ENCODE measurements around the gene LHX8. TPM values are rescaled to one million over a fixed set of nuclear protein-coding genes. Genes with fewer than 3 reads are reported as not detected.
A peak's percentile ranks its signal among the peaks of the same experiment; 100 is the strongest.

LHX8 gene
- polyA plus RNA-seq, 2 of the 4 experiments (the other 2 are of a cell fraction), result 3.3 to 9.5 TPM

DNA sequence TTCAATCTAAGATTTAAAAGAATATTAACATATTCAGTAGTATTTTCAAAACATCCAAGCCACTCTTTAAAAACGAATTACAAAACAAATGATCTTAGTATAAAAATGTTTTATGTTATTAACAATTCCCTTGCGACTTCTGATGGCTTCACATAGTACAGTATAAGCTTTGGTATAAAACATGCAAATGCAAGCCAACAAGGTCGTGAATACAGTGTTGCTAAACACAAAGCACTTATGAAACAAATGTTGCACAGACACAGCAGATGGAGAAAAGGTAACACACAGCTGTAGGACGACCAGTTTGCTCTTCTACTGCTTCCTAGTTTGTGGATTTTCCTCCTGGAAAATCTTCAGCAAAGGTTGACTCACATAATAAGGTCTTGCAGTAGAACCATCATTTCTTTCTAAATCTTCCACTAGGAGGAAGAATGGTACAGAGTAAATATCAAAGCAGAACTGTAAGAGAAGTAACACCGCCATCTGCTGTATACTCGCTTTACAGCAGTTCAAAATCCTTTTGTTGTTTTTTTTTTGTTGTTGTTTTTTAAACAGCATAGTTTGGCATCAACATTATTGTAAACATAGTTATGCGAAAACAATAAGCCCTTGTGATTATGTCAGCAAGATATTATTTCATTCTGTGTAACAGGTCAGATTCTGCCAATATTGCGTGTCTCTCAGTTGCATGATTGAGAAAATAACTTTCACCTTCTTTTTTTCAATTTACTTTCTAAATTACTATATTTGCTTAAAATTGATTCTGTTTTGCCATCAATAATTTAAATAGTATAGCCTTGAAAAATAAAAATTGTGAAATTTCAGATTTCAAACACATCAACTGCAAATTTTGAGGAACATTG lies 69.5 kb downstream of the LHX8 start:
- Histone ChIP-seq H3K9me3 (no peaks in the 10 kb centered on the region), H3K4me3 (no peak overlapping the region), H3K4me1 (no peaks in the 10 kb centered on the region), H3K4me2 (no peak overlapping the region; the same call in 2 of the 3 replicates), H3K27ac (no peak overlapping the region)
- TF ChIP-seq SMC3 (IDR thresholded peaks at IDR 0.05), result peak; percentile 73
- TF ChIP-seq JUN (IDR thresholded peaks at IDR 0.05), result no peak
- no peak for TF ChIP-seq ZSCAN20 (CRISPR knock-in tag; IDR thresholded peaks at IDR 0.05)
- TF ChIP-seq KDM1A (IDR thresholded peaks at IDR 0.05; ENCODE audit: low read depth), result no peak
- TF ChIP-seq, protein P1, sequence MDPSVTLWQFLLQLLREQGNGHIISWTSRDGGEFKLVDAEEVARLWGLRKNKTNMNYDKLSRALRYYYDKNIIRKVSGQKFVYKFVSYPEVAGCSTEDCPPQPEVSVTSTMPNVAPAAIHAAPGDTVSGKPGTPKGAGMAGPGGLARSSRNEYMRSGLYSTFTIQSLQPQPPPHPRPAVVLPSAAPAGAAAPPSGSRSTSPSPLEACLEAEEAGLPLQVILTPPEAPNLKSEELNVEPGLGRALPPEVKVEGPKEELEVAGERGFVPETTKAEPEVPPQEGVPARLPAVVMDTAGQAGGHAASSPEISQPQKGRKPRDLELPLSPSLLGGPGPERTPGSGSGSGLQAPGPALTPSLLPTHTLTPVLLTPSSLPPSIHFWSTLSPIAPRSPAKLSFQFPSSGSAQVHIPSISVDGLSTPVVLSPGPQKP (IDR thresholded peaks at IDR 0.05; ENCODE audit: low read depth, low read length), result no peak
- TF ChIP-seq RNF2 (IDR thresholded peaks at IDR 0.05; ENCODE audit: borderline replicate concordance, low read depth), result no peak
- no peak for TF ChIP-seq NFE2L2 (conservative IDR thresholded peaks at IDR 0.05; ENCODE audit: low read length)
- TF ChIP-seq, protein P2, sequence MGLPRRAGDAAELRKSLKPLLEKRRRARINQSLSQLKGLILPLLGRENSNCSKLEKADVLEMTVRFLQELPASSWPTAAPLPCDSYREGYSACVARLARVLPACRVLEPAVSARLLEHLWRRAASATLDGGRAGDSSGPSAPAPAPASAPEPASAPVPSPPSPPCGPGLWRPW (IDR thresholded peaks at IDR 0.05), result no peak
- peak; percentile 79 to 82 for TF ChIP-seq RAD21 (conservative IDR thresholded peaks at IDR 0.05 in 1 of 2, IDR thresholded peaks at IDR 0.05 in 1 of 2)
- no peak for TF ChIP-seq GATA3 (IDR thresholded peaks at IDR 0.05; ENCODE audit: borderline replicate concordance)
- TF ChIP-seq HOXB5 (CRISPR knock-in tag; IDR thresholded peaks at IDR 0.05), result no peak
- TF ChIP-seq, protein P3, sequence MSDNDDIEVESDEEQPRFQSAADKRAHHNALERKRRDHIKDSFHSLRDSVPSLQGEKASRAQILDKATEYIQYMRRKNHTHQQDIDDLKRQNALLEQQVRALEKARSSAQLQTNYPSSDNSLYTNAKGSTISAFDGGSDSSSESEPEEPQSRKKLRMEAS (IDR thresholded peaks at IDR 0.05), result no peak
- no peak for TF ChIP-seq FOSL2 (IDR thresholded peaks at IDR 0.05)
- TF ChIP-seq FOSL2 (CRISPR knock-in tag; IDR thresholded peaks at IDR 0.05), result no peak
- no peak for TF ChIP-seq HDAC2 (IDR thresholded peaks at IDR 0.05)
- TF ChIP-seq, protein P4, sequence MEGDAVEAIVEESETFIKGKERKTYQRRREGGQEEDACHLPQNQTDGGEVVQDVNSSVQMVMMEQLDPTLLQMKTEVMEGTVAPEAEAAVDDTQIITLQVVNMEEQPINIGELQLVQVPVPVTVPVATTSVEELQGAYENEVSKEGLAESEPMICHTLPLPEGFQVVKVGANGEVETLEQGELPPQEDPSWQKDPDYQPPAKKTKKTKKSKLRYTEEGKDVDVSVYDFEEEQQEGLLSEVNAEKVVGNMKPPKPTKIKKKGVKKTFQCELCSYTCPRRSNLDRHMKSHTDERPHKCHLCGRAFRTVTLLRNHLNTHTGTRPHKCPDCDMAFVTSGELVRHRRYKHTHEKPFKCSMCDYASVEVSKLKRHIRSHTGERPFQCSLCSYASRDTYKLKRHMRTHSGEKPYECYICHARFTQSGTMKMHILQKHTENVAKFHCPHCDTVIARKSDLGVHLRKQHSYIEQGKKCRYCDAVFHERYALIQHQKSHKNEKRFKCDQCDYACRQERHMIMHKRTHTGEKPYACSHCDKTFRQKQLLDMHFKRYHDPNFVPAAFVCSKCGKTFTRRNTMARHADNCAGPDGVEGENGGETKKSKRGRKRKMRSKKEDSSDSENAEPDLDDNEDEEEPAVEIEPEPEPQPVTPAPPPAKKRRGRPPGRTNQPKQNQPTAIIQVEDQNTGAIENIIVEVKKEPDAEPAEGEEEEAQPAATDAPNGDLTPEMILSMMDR (IDR thresholded peaks at IDR 0.05), result peak; percentile 76
- TF ChIP-seq EHF (CRISPR knock-in tag; IDR thresholded peaks at IDR 0.05), result no peak
- TF ChIP-seq, protein P5, sequence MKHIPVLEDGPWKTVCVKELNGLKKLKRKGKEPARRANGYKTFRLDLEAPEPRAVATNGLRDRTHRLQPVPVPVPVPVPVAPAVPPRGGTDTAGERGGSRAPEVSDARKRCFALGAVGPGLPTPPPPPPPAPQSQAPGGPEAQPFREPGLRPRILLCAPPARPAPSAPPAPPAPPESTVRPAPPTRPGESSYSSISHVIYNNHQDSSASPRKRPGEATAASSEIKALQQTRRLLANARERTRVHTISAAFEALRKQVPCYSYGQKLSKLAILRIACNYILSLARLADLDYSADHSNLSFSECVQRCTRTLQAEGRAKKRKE (CRISPR knock-in tag; IDR thresholded peaks at IDR 0.05; ENCODE audit: low read depth), result no peak
- TF ChIP-seq MYC (IDR thresholded peaks at IDR 0.05; ENCODE audit: borderline replicate concordance, low read length), result no peak
- TF ChIP-seq FOSB (CRISPR knock-in tag; IDR thresholded peaks at IDR 0.05), result no peak
- no peak for FAIRE-seq
- CTCF ChIA-PET, result interaction anchor here (0.6 to 6.2 kb wide), 17 partner anchors 9 to 1128 kb away, joined by 3 to 39 read pairs (median 3); no protein-coding TSS in a partner anchor
- POLR2A ChIA-PET, result no interaction called here
- 23% methylated on average over 8 of the region's 8 CpGs for WGBS (ENCODE audit: missing lambda C conversion rate)
- peak; percentile 87 to 92 for ATAC-seq
- DNase-seq (ENCODE audit: low read depth in 1 of 2, low spot score in 1 of 2), result peak; percentile 18 to 61

DNA sequence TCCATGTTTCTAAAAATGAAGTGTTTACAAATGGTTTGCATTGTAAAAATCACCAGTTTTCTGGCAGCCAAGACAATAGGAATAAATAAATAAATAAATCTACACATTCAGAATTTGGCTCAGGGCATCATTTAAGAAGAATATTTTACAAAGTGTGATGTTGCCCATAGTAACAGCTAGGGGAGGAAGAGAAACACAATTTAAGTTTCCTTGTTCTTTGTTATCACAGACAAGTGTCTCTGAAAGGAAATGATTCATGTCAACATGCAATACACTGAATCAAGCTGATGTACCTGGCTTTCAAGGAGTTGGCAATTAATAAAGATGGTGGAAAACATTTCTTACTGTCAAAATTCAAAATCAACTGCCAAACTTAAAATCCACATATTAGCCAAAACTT lies 74.7 kb downstream of the LHX8 start:
- FAIRE-seq (no peak), DNase-seq (ENCODE audit: low read depth in 1 of 2, low spot score in 1 of 2) (no peak), ATAC-seq (no peak)
- ChIA-PET POLR2A (no interaction called here), CTCF (interaction anchor here (1.1 kb wide), 1 partner anchor 437 kb away, joined by 3 read pairs; no protein-coding TSS in a partner anchor)
- H3K9me3 ChIP-seq, result no peaks in the 10 kb centered on the region
- H3K4me2 ChIP-seq, result no peak overlapping the region
- no peaks in the 10 kb centered on the region for H3K4me1 ChIP-seq
- no peak overlapping the region for H3K27ac ChIP-seq
- H3K4me3 ChIP-seq, result no peak overlapping the region
- TF ChIP-seq, protein P3 (IDR thresholded peaks at IDR 0.05), result no peak
- TF ChIP-seq CHD2 (IDR thresholded peaks at IDR 0.05; ENCODE audit: low read length, partially characterized antibody) (no peak), CHD4 (IDR thresholded peaks at IDR 0.05; ENCODE audit: borderline replicate concordance) (no peak), GATA3 (IDR thresholded peaks at IDR 0.05; ENCODE audit: borderline replicate concordance) (no peak), ZNF302 (CRISPR knock-in tag; IDR thresholded peaks at IDR 0.05) (no peak), MAFK (IDR thresholded peaks at IDR 0.05; ENCODE audit: partially characterized antibody) (no peak)
- TF ChIP-seq, protein P6, sequence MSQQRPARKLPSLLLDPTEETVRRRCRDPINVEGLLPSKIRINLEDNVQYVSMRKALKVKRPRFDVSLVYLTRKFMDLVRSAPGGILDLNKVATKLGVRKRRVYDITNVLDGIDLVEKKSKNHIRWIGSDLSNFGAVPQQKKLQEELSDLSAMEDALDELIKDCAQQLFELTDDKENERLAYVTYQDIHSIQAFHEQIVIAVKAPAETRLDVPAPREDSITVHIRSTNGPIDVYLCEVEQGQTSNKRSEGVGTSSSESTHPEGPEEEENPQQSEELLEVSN (IDR thresholded peaks at IDR 0.05; ENCODE audit: borderline replicate concordance, low read depth), result no peak
- TF ChIP-seq, protein P1 (IDR thresholded peaks at IDR 0.05; ENCODE audit: low read depth, low read length), result no peak
- TF ChIP-seq, protein P7, sequence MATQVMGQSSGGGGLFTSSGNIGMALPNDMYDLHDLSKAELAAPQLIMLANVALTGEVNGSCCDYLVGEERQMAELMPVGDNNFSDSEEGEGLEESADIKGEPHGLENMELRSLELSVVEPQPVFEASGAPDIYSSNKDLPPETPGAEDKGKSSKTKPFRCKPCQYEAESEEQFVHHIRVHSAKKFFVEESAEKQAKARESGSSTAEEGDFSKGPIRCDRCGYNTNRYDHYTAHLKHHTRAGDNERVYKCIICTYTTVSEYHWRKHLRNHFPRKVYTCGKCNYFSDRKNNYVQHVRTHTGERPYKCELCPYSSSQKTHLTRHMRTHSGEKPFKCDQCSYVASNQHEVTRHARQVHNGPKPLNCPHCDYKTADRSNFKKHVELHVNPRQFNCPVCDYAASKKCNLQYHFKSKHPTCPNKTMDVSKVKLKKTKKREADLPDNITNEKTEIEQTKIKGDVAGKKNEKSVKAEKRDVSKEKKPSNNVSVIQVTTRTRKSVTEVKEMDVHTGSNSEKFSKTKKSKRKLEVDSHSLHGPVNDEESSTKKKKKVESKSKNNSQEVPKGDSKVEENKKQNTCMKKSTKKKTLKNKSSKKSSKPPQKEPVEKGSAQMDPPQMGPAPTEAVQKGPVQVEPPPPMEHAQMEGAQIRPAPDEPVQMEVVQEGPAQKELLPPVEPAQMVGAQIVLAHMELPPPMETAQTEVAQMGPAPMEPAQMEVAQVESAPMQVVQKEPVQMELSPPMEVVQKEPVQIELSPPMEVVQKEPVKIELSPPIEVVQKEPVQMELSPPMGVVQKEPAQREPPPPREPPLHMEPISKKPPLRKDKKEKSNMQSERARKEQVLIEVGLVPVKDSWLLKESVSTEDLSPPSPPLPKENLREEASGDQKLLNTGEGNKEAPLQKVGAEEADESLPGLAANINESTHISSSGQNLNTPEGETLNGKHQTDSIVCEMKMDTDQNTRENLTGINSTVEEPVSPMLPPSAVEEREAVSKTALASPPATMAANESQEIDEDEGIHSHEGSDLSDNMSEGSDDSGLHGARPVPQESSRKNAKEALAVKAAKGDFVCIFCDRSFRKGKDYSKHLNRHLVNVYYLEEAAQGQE (IDR thresholded peaks at IDR 0.05), result no peak

Data from A549 (cell line).